Anterior cingulate cortex (tissue), 58 donors: ENCODE data around the gene TMEM108.

Source experiments
- DNase-seq, 58 donors: peaks; one replicate each; lab custom pipeline; 2025; lab: John Stamatoyannopoulos, UW

TMEM108 gene

DNA sequence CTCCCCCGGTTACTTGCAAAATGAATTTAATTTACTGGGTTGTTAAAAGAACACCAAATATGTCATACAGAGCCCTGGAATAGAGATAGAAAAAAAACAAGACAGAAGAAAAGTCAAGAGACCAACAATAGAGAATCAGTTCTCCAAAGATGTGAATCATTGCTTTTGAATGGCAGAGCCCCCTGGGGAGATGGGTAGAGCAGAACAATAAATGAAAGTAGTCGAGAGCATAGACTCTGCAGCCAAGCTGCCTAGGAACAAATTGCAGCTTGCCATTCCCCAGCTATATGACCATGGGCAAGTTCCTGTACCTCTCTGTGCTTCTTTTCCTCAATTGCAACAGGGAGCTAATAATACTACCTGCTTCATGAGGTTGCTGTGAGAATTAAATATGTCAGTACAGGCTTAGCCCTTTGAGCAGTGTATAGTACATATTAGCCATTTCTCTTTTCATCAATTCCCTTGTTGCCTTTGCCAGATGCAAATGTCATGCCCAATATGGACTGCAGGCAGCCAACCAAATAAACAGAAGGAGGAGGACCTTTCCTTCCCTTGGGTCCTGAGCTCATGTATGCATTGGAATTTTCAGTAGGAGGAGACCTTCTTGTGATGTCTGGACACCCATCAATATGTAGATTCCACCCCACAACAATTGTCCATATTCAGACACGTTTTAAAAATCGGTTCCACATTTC, 336.7 kb downstream of the TMEM108 start:
- no peak for DNase-seq

DNA sequence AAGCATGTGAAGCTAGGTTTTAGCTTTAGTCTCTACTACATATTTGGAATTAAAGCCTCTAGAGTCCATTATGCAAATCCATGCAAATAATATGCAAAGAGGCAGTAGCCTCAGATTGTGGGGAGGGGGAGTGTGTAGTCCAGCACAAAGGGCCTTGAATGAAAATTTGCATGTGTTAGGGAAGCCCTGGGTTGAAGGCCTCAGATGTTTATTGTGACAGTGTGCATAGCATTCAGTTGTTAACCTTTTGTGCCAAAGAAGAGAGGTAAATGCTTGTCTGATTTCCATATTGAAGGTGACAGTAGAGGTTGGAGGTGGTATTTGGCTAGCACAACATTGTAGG, 337.2 kb downstream of the TMEM108 start:
- no peak for DNase-seq

DNA sequence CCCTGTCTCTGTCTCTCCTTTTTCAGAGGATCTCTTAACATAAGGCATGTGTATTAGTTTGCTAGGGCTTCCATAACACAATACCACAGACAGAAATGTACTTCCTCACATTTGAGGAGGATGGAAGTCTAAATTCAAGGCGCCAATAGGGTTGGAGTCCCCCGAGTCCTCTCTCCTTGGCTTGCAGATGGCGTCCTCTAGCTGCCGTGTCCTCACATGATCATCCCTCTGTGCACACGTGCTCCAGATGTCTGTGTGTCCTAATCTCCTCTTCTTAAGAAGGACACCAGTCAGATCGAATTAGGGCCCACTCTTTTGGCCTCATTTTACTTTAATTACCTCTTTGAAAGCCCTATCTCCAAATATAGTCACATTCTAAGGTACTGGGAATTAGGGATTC, 338.6 kb downstream of the TMEM108 start:
- DNase-seq: no peak

GRCh38 chr3:133377396-133377795, 339.2 kb downstream of the TMEM108 start:
- peak in 6 of 58 donors; percentile 11 to 58 (median 28) for DNase-seq

GRCh38 chr3:133379926-133380325, 341.7 kb downstream of the TMEM108 start:
- no peak for DNase-seq

- no peak for DNase-seq
Measured at GRCh38 chr3:133380481-133381225, 342.5 kb downstream of the TMEM108 start.

GRCh38 chr3:133381346-133382109, 343.3 kb downstream of the TMEM108 start:
- DNase-seq: no peak

GRCh38 chr3:133383175-133383574, 345.0 kb downstream of the TMEM108 start:
- no peak for DNase-seq

GRCh38 chr3:133383741-133384140, 345.6 kb downstream of the TMEM108 start:
- DNase-seq: no peak

- peak in 54 of 58 donors; percentile 26 to 83 (median 57) for DNase-seq
Measured at GRCh38 chr3:133384331-133385027, 346.3 kb downstream of the TMEM108 start.

DNA sequence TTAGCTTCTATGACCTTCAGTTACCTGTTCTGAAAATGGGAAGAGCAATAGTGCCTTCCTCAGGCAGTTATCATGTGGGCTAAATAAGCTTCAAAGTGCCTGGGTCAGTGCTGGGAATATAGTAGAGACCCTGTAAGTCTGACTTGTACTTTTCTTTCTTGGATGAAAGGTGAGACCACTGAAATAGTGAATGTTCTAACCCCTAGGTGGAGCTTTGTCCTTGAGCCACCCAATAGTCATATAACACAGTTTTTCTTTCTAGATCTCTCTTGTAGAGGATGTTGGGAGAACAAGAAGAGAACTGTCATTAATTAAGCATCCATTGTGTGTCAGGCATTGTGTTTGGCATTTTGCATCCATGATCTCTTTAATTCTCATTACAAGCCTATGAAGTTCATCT, 348.7 kb downstream of the TMEM108 start:
- DNase-seq: no peak

GRCh38 chr3:133387341-133387740, 349.1 kb downstream of the TMEM108 start:
- DNase-seq: no peak

GRCh38 chr3:133388696-133389395, 350.7 kb downstream of the TMEM108 start:
- DNase-seq: peak in 1 of 58 donors; percentile 17

GRCh38 chr3:133390715-133391114, 352.5 kb downstream of the TMEM108 start:
- DNase-seq: no peak

DNA sequence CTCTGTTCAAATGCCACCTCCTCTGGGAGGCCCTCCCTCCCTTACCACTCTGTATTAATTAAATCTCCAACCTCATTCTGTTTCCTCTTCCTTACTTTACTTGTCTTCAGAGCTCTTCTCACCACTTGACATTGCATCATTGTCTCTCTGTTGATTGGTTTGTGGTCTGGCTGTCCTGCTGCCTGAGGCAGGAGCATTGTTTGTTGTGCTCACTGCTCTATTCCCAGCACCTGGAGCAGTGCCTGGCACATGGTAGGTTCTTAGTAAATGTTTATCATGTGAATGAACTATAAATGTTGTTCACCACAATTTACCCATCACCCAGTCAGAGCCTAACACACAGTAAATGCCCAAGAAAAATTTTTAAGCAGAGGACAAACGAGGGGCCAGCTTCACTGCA, 355.0 kb downstream of the TMEM108 start:
- no peak for DNase-seq

GRCh38 chr3:133393691-133394474, 355.7 kb downstream of the TMEM108 start:
- DNase-seq: peak in 3 of 58 donors; percentile 4 to 51 (median 40)

DNA sequence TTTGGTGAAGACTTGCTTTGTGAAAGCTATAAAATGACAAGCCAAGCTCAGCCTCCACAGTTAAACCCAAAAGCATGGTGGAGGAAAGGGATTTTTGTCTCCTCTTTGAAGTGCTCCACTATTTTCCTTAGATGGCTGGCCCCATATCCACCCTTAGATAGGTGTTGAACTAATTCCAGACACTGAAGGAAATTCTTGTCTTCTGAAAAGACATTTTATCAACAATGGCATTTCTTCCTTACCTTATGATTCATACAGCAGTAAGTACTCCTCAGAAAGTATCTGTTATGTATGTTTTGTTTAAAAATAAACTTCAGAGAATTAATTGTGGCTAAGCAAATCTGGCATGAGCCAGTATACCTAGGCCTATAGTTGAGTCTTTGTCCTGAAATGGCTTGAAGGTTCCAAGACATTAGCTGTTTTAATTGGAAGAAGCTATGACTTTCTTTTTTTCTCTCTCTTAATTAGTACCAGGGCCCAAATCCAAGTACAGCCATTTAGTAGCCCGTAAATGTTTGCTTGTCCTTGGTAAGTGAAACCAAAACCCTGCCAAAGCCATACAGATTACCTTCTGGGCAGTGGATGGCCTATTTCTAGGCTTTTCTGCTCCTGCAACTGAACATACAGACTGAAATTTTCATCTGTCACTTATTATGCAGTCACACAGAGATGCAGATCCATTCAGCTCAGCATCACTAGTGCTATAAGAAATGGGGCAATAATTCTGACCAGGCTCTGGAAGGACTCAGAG, 356.5 kb downstream of the TMEM108 start:
- DNase-seq: peak in 1 of 58 donors; percentile 9

- no peak for DNase-seq
Measured at GRCh38 chr3:133396906-133397305, 358.7 kb downstream of the TMEM108 start.
